Heart right ventricle (tissue), 16 donors: ENCODE data around the gene MTRF1L. TPM values are rescaled to one million over a fixed set of nuclear protein-coding genes. Genes with fewer than 3 reads are reported as not detected.
"Not testable (repeated sequence)": the region's sequence is repeated elsewhere in the genome, so short reads cannot be mapped to it uniquely, and the experiment has no call there.

Experiments
- ATAC-seq, 8 donors: fragments of 200-7000 bp; cut with Tn5 transposase; one replicate each; pipeline ENCODE4 v1.9.1; 2020; ENCODE audit warnings: mild to moderate bottlenecking in 8 of 8, moderate library complexity in 8 of 8, moderate number of reproducible peaks in 1 of 8
- DNase-seq, 2 donors: peaks; one replicate each; pipeline ENCODE4 v3.0.0-alpha.2; 2020
- H3K27ac ChIP-seq, 10 donors: fragments of 200-600 bp; sonication (generic) in 2 of 10; one replicate each; pipeline versions ENCODE4 v1.5.0 to v1.8.0; 2020 to 2022; ENCODE audit warnings: mild to moderate bottlenecking in 3 of 10
- H3K27me3 ChIP-seq, 7 donors: fragments of 200-600 bp; one replicate each; pipeline ENCODE4 v1.8.0; 2021 to 2022; ENCODE audit warnings: mild to moderate bottlenecking in 2 of 7
- H3K36me3 ChIP-seq, 9 donors: fragments of 200-600 bp; sonication (generic) in 1 of 9; one replicate each; pipeline versions ENCODE4 v1.5.0 to v1.8.0; 2020 to 2022; ENCODE audit warnings: mild to moderate bottlenecking in 2 of 9
- H3K4me1 ChIP-seq, 9 donors: fragments of 200-600 bp; sonication (generic) in 1 of 9; one replicate each; pipeline versions ENCODE4 v1.5.0 to v1.8.0; 2020 to 2022; ENCODE audit warnings: mild to moderate bottlenecking in 4 of 9
- H3K4me3 ChIP-seq, 10 donors: fragments of 200-600 bp; sonication (generic) in 2 of 10; one replicate each; pipeline versions ENCODE4 v1.5.0 to v1.8.0; 2020 to 2022; ENCODE audit warnings: mild to moderate bottlenecking in 7 of 10, moderate library complexity in 2 of 10
- H3K9me3 ChIP-seq, 11 donors: fragments of 200-600 bp in 10 of 11; sonication (generic) in 2 of 11; one replicate each; pipeline versions ENCODE4 v1.5.0 to v1.8.0; 2013 to 2022; ENCODE audit warnings: mild to moderate bottlenecking in 2 of 11, control low read depth in 1 of 11, moderate library complexity in 1 of 11
- WGBS, 2 donors: extraction: QIAGEN DNeasy Blood & Tissue Kit; methylation state at CpG; one replicate each; pipeline ENCODE4 v1.1.7; 2013; ENCODE audit warnings: inconsistent platforms in 1 of 2; 5-methylcytosine and 5-hydroxymethylcytosine counted together
- intact Hi-C, 10 donors: fragments of 100-400 bp; cut with DNase I; formaldehyde crosslinking; loops; one replicate each; pipeline versions ENCODE4 v1.11.1 to v1.14.2; 2022
- polyA plus RNA-seq, 2 donors: library from polyadenylated mRNA; stranded (reverse); fragments of 200-250 nt; gene quantifications; one replicate each; pipeline ENCODE4 v1.2.3, GENCODE V29; 2013
- total RNA-seq, 10 donors: library from RNA; stranded (reverse); fragmentation: NEBNext Ultra II Directional in 3 of 10; extraction: Animal tissue kit (Norgen Biotek cat#: 25700) in 3 of 10; gene quantifications; one replicate each; pipeline versions ENCODE4 v1.2.1 to v1.2.4, GENCODE V29; 2021 to 2023
- TF ChIP-seq, protein P1 (sequence below), 9 donors: fragments of 200-600 bp; sonication (generic) in 2 of 9; IDR thresholded peaks; one replicate each; pipeline versions ENCODE4 v1.5.0 to v1.8.0; 2021 to 2022; ENCODE audit warnings: antibody characterized with exemption in 9 of 9, mild to moderate bottlenecking in 5 of 9, moderate library complexity in 1 of 9
- donor health status: Arrhythmogenic right ventricular cardiomyopathy.
- donor health status: ischemic (EF 13 %, LVEDD 7.1; RV severe dilation, severe dysfunction).
- donor health status: healthy with polysubstance abuse.
- donor health status: DM: no; HTN: yes; CAD: no.
- donor health status: DM: no; HTN: no; CAD: no.
- donor health status: ischemic (EF 25% LVEDD 6.9; RV normal size, moderate dysfunction).
- donor health status: ischemic (EF 25% LVEDD 5.7; RV mildly dilated, moderate dysfunction).
- donor health status: healthy.
- donor health status: DM: yes; HTN: yes; CAD: no.
- donor health status: Ischemic cardiomyopathy.
- donor health status: ischemic (EF 35%, LVEDD 5.7; RV mildly dilated, moderate dysfunction).
- donor health status: nonischemic (EF 11% LVEDD 7.7; RV severe dilation, severe dysfunction).
- donor health status: DM: yes; HTN: yes; CAD: no.
- donor health status: PGD.
- donor health status: ischemic (EF 29% LVEDD 5.4; RV normal size, mild dysfunction).
- donor health status: nonischemic (EF 23%, LVEDD 6.1; RV moderate dilation, normal function).

Gene MTRF1L
- total and polyA plus RNA-seq, 12 donors, result 13.5 to 44.4 (median 26.1) TPM

DNA sequence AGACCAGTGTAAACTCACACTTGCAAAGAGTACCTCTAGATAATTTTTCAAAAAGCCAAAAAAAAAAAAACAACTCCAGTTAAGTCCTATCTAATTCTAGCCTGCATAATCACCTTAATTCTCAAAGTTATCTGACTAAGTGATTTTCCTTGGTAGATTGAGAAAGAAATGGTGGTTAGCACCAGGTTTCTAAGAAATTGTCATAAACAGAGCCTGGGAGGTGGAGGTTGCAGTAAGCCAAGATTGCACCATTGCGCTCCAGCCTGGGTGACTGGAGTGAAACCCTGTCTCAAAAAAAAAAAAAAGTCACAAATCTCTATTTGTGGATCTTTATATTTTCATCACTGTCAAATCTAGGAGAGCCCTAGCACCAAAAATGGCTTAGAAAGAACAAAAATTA, 28.6 kb downstream of the MTRF1L start:
- intact Hi-C loops, result loop anchor here in 2 of 10 donors (5.0 to 10.0 kb wide), 2 partner anchors 38 to 51 kb away; no protein-coding TSS in a partner anchor
- H3K27me3 ChIP-seq, result no peaks in the 10 kb centered on the region
- peaks cover 0 to 4% (median 0%) of the 10 kb centered on the region in 11 donors for H3K9me3 ChIP-seq
- no peak overlapping the region for H3K4me3 ChIP-seq
- no peak for ATAC-seq
- TF ChIP-seq, protein P1, sequence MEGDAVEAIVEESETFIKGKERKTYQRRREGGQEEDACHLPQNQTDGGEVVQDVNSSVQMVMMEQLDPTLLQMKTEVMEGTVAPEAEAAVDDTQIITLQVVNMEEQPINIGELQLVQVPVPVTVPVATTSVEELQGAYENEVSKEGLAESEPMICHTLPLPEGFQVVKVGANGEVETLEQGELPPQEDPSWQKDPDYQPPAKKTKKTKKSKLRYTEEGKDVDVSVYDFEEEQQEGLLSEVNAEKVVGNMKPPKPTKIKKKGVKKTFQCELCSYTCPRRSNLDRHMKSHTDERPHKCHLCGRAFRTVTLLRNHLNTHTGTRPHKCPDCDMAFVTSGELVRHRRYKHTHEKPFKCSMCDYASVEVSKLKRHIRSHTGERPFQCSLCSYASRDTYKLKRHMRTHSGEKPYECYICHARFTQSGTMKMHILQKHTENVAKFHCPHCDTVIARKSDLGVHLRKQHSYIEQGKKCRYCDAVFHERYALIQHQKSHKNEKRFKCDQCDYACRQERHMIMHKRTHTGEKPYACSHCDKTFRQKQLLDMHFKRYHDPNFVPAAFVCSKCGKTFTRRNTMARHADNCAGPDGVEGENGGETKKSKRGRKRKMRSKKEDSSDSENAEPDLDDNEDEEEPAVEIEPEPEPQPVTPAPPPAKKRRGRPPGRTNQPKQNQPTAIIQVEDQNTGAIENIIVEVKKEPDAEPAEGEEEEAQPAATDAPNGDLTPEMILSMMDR (IDR thresholded peaks at IDR 0.05), result no peak
- WGBS, 2 donors, result 98 to 100% methylated on average over 1 of the region's 1 CpG
- H3K27ac ChIP-seq, result no peak overlapping the region
- no peak for DNase-seq
- peaks cover 0 to 75% (median 30%) of the 10 kb centered on the region in 9 donors for H3K36me3 ChIP-seq
- H3K4me1 ChIP-seq, result peaks cover 0 to 45% (median 0%) of the 10 kb centered on the region in 9 donors

DNA sequence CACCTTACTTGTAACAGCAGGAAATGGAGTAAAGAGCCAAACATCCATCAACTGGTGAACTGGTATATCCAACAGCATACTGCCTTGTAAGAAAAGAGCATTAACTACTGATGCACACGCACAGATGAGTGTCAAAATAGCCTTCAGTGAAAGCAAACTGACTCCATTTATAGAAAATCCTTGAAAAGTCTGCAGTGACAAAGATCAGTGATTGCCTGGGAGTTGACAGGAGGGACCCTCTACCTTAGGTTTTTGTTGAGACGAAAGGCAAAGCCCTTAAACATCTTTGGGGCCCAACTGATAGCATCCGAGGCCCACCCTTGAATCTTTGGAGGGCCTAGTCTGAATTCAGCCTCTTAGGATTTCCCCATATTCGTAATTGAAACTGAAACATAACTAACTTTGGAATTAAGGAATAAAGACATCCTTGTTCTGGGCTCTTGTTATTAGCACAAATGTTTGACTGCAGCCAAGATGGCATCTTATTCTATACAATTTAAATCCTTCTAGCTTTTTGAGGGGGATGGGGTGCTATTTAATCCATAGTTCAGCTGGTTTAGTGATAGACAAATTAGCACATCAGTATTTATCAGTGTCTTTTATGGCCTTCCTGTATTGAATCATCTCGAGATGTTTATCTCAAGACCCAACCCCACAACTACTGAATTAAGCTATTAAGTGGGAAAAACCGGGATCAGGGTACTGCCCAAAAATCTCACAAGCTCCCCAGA, 32.7 kb downstream of the MTRF1L start:
- DNase-seq (no peak), ATAC-seq (no peak)
- 95 to 96% methylated on average over 6 of the region's 6 CpGs for WGBS, 2 donors
- peaks cover 0 to 56% (median 30%) of the 10 kb centered on the region in 9 donors for H3K36me3 ChIP-seq
- peaks cover 0 to 13% (median 0%) of the 10 kb centered on the region in 9 donors for H3K4me1 ChIP-seq
- no peak overlapping the region for H3K4me3 ChIP-seq
- H3K9me3 ChIP-seq, result peaks cover 0 to 34% (median 6%) of the 10 kb centered on the region in 11 donors
- no peak overlapping the region for H3K27ac ChIP-seq
- intact Hi-C loops, result loop anchor here in 3 of 10 donors (5.0 to 10.0 kb wide), 2 partner anchors 42 to 55 kb away; no protein-coding TSS in a partner anchor
- TF ChIP-seq, protein P1 (IDR thresholded peaks at IDR 0.05), result no peak
- H3K27me3 ChIP-seq, result no peaks in the 10 kb centered on the region

DNA sequence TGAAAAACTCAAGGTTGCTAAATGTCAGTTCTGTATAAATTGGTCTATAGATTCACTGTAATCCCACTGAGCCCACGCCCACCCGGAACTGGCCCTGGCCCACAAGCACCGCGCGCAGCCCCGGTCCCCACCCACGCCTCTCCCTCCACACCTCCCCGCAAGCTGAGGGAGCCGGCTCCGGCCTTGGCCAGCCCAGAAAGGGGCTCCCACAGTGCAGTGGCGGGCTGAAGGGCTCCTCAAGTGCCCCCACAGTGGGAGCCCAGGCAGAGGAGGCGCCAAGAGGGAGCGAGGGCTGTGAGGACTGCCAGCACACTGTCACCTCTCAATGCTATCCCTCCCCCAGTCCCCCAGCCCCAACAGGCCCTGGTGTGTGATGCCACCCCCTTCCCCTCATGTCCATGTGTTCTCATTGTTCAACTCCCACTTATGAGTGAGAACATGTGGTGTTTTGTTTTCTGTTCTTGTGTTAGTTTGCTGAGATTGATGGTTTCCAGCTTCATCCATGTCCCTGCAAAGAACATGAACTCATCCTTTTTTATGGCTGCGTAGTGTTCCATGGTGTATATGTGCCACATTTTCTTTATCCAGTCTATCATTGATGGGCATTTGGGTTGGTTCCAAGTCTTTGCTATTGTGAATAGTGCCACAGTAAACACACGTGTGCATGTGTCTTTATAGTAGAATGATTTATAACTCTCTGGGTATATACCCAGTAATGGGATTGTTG, 36.2 kb downstream of the MTRF1L start:
- intact Hi-C loops, result loop anchor here in 1 of 10 donors (10.0 kb wide), 1 partner anchor 58 kb away; no protein-coding TSS in a partner anchor

DNA sequence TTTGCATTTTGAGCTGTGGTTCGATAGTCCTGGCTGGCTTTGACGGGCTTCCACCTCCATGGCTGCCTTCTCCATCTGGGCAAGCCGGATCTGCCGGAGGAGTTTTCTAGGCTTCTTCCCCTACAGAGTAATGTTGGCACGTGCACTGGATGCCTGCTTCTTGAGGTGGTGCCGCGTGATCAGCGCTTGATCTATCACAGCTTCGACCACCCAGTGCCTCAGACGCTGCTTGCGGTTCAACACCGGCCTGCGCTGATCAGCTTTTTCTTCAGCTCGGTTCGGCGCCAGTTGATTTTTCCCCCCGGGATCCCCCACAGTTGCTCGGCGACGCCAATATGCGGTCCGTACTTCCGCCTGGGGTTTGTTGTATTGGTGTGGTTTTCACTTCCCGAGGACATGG, 43.2 kb downstream of the MTRF1L start:
- intact Hi-C loops, result loop anchor here in 3 of 10 donors (10.0 kb wide), 2 partner anchors 65 to 405 kb away; no protein-coding TSS in a partner anchor

More for the DNA sequence above, 36.2 kb downstream of the MTRF1L start:
- H3K27ac ChIP-seq, H3K27me3 ChIP-seq, DNase-seq, H3K4me3 ChIP-seq, ATAC-seq, H3K4me1 ChIP-seq: not testable (repeated sequence)
- WGBS, 2 donors, result 87 to 92% methylated on average over 15 of the region's 15 CpGs
- peaks cover 0 to 21% (median 15%) of the 10 kb centered on the region in 9 donors for H3K36me3 ChIP-seq
- peaks cover 0 to 39% (median 7%) of the 10 kb centered on the region in 11 donors for H3K9me3 ChIP-seq

More for the DNA sequence above, 43.2 kb downstream of the MTRF1L start:
- peaks cover 0 to 12% (median 0%) of the 10 kb centered on the region in 11 donors for H3K9me3 ChIP-seq
- TF ChIP-seq, protein P1 (IDR thresholded peaks at IDR 0.05), result no peak
- no peak for DNase-seq
- 93 to 95% methylated on average over 24 of the region's 24 CpGs for WGBS, 2 donors
- no peaks in the 10 kb centered on the region for H3K36me3 ChIP-seq
- no peak for ATAC-seq
- no peak overlapping the region for H3K27ac ChIP-seq
- no peaks in the 10 kb centered on the region for H3K4me1 ChIP-seq
- no peak overlapping the region for H3K4me3 ChIP-seq
- H3K27me3 ChIP-seq, result peaks cover 0 to 6% (median 0%) of the 10 kb centered on the region in 7 donors
